ENCODE measurements around the gene TMEM121.
"Not testable (repeated sequence)": the region's sequence is repeated elsewhere in the genome, so short reads cannot be mapped to it uniquely, and the experiment has no call there.

TMEM121 gene

GRCh38 chr14:105528586-105529318, 2.4 kb downstream of the TMEM121 start:
- peak; percentile 66 for DNase-seq

DNA sequence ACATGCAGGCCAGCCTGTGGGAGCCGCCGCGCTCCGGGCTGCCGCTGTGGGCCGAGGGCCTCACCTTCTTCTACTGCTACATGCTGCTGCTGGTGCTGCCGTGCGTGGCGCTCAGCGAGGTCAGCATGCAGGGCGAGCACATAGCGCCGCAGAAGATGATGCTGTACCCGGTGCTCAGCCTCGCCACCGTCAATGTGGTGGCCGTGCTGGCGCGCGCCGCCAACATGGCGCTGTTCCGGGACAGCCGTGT, 2.9 kb downstream of the TMEM121 start:
- no peak for DNase-seq

DNA sequence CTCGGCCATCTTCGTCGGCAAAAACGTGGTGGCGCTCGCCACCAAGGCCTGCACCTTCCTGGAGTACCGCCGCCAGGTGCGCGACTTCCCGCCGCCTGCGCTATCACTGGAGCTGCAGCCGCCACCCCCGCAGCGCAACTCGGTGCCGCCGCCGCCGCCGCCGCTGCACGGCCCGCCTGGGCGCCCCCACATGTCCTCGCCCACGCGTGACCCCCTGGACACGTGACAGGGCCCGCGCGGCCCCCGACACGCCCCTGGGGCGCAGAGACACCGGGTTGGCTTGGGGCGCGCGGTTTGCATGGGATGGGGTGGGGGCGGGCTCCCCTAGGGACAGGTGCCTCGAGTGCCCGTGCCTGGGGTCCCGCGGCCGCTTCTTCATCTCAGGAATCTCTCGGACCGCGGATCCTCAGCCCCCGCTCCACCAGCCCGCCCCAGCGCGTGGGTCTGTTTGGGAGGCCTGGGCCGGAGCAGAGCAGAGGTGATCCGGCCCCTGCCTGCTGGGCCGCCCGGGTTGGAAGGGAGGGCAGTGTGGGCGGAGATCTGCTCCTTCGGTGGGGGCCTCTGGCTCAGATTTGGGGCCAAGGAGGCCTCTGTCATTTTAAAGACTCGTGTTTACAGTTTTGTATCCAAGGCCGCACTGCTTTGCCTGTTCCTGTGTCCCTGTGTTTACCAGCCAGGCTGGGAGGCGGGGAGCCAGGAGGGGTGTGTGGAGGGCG, 3.3 kb downstream of the TMEM121 start:
- peak; percentile 49 for DNase-seq

GRCh38 chr14:105530285-105531087, 4.1 kb downstream of the TMEM121 start:
- DNase-seq = no peak

DNA sequence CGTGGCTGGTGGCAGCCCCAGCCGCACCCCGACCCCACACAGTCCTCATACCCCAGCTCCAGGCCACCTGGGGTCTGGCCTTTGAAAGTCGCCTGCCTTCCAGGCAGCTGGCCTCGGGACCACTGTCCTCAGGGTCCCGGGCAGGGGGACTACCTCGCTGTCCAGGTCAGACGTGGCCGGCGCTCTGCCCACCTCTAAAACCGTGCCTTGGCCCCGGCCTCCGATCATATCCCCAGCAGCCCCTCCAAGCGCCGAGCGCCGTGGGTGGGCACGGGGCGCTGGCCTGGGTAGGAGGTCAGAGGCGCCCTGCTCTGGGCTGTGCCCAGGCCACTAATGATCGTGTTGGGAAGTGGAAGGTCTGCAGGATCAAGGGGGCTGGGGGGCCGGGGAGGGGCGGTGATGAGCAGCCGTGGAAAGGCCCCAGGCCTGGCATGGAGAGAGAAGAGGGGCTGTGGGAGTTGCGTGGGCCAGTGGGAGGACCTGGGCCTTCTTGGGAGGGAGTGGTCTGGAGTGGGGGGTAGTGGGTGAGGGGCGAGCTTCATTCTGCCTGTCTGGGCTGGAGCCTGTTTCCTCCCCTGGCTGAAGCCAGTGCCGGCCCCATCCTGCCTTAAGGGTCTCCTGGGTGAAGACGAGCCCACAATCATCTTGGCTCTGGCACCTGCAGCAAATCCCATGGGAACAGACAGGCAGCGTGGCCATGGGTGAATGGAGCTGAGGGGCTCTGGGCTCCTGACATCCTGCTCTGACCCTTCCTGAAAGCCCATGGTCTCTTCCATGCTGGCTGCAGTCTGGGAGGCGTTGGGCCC, 4.9 kb downstream of the TMEM121 start:
- no peak for DNase-seq

DNA sequence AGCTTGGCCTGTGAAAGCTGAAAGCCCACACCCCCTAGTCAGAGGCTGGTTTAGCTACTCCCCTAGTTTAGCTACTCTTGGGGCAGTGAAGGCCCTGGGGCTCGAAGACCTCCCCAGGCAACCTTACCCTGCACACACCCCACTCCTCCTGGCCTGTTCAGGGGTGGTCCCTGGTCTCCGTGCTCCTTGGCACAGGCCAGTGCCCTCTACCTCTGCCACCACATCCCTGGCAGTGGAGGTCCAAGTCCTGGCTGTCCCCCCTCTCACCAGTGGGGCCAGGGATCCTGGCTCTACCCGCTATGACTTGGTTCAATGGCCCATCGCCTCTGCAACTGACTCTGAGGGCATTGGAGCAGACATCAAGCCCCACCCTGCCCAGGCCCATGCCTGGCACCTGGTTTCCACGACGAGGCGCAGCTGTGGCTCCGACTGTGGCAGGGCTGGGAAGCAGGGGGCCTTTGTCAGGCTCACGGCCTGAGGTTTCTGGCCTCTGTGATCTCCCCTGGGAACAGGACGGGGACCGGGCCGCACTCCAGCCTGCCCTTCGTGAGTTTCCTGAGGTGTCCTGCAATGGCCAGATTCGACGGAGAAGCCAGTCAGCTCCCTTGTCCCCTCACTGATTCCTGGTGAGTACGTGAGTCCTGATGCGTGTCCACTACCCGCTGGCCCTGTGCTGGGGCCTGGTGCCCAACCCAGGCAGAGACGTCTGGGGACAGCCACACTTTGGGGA, 5.7 kb downstream of the TMEM121 start:
- no peak for DNase-seq

DNA sequence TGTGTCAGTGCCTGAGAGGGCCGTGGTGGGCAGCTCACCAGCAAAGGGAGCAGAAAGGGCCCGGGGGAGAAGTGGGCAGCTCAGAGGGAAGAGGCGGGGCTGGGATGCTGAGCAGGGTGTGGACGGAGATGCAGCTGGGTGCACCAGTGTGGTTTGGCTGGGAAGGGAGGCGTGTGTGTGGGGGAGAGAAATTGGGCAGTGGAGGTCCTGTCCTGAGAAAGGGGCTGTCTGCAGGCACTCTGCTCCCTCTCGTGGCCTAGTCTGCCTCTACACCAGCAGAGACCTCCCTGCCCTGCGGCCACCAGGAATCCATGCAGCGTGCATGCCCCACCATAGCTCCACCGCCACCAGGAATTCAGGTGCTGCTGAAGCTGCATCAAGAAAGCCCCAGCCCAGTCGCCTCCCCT, 6.4 kb downstream of the TMEM121 start:
- DNase-seq = no peak

DNA sequence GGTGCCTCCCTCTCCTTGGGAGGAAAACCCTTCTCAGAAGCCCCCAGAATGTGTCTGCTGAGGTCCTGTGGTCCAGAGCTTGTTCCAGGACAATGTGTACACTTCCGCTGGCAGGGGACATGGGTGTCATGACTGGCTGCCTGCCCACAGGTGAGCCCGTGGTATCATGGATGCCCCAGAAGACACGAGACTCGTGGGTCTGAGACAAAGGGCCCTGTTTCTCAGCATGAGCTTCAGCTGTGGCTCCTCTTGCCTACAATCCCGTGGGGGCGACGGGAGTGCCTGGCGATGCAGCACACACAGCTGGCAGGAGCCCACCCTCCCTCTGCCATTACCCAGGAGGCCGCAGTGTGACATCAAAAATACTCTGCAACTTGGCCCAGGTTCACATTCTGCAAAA, 7.0 kb downstream of the TMEM121 start:
- DNase-seq = no peak

- DNase-seq = no peak
Observed at GRCh38 chr14:105533811-105534498, 7.6 kb downstream of the TMEM121 start.

DNA sequence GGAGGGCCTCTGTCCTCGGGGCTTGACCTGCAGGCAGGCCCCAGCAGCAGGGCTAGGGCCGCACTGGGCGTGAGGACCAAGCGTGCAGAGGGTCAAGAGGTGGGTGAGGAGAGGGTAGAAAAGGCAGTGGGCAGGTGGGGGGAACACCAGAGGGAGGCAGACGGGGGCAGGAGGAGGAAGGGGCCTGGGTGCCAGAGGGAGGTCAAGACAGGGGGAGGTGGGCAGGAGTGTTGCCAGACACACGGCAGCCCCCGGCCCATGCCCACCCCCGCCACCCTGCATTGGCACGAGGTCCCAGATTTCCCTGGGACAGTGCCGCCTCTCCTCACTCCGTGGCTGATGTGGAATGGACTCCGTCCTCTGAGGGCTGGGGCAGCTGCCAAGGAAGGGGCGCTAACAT, 8.2 kb downstream of the TMEM121 start:
- no peak for DNase-seq

- DNase-seq = no peak
Observed at GRCh38 chr14:105536051-105536450, 9.7 kb downstream of the TMEM121 start.

DNA sequence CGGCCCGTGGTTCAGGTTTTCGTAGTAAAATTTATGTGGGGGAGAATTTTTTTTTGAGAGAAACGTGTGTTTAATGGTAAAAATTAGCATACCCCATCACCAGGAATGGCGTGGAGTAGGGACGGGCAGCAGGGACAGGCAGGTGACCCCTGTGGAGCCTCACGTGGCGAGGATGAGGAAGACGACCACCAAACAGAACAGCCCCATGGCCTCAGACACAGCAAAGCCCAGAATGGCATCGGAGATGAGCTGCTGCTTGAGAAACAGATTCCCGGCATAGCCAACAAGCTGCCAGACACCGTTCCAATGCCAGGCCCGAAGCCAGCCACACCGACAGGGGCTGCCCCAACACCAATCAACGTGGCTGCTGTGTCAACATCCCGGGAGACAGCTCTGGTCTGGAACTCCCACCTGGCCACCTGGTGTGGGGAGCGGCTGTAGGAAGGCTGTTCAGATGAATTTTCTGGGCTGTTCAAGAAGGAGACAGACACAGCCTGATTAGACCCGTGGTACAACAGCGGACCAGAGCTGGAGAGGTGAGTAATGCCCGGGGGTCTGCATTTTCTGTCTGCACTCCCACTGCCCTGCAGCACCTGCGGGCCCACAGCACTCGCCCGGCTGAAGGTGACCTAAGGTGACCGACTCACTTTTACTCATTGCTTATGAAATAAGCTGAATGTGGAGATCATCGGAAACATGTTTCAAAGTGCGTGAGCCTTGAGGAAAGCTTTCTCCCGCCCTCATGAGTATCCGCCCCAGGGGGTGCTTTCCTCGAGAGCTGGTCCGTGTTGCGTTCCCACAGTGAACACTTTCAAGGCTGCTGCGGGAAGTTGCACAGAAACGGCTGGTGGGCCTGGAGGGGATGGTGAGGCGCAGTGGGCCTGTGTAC, 10.6 kb downstream of the TMEM121 start:
- DNase-seq = no peak

GRCh38 chr14:105537580-105538474, 11.4 kb downstream of the TMEM121 start:
- peak; percentile 71 for DNase-seq

DNA sequence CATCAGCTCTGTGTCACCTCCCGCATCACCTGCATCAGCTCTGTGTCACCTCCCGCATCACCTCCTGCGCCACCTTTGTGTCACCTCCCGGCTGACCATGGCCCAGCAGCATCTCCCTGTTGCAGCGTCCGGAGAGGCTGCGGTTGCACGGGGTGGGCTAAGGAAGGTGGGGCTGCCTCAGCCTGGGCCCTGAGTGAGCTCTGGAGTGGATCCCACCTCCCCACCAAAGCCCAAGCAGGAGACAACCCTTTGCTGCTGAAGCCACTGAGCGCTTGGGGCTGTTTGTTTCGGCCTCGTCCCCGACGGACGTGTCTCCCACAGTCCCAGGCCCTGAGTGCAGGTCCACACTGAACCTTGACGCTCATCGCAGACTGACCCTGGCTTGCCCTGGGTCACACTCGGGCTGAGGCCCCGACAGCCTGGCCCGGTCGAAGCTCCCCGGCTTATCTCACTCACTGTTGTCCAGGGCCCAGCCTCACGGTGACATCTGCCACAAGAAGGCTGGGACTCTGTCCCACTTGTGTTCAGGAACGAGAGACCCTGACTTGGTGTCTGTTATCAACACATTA, 12.2 kb downstream of the TMEM121 start:
- DNase-seq = no peak

- no peak for DNase-seq
Observed at GRCh38 chr14:105540811-105541210, 14.4 kb downstream of the TMEM121 start.

DNA sequence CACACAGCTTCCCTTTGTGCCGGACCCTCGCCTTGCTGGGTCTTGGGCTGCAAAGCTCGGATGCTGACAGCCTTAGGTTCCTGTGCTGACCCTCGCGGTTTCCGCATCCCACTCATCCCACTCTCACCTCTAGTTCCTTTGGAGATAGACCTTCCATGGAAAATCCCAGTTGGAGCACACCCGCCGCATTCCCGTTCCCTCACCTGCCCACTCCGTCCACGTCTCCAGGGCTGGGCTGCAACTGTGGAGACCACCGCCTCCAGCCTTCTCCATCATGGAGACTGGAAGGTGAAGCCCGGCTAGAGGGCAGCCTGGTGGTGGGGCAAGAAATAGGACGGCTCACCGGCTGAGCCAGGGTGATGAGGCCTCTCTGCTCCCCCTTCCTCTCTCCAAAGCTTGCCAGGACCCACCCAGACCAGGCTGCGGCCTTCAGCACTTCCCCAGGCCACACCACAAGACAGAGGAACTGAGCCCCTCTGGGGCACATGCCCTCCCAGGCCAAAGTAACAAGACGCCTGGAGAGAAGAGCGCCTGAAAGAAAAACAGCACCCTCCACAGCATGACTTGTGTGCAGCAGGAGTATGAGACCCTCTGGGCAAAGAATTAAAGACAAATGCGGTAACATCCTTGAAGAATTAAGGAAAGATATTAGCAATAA, 15.0 kb downstream of the TMEM121 start:
- DNase-seq = no peak

DNA sequence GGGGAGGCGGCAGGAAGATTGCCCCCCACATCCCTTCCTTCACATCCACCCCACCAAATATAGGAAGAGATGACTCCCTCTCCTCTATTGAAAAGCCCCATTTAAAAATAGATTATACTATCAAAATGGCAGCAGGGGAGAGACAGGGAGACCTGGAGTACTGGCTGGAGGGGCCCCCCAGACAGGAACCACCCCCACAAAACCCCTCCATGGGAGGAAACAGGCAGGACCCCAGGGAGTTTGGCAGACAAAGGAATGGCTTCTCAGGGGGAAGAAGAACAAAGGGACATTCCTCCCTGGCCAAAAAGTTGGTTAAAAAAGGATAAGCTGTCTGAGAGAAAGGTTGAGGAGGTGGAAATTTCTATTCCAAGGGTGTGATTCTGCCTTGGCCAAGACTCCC, 19.3 kb downstream of the TMEM121 start:
- DNase-seq = not testable (repeated sequence)

DNA sequence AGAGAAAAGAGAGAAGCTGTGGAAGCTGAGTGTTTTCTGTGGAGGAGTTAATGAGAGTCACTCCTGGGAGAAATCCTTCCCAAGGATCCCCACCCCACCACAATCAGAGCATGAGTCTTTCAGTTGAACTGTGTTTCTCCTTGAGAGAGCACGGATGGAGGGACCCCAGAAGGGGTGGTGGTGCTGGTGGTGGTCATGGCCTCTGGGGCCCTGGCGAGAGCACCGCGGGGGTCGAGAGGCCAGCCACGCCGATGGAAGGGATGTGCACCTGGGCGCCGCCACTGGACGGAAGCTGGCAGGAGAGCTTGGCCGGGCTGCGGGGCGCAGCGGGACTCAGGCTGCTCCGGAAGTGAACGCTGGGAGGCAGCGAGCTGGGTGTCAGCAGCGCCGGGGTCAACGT, 20.0 kb downstream of the TMEM121 start:
- DNase-seq = not testable (repeated sequence)

DNA sequence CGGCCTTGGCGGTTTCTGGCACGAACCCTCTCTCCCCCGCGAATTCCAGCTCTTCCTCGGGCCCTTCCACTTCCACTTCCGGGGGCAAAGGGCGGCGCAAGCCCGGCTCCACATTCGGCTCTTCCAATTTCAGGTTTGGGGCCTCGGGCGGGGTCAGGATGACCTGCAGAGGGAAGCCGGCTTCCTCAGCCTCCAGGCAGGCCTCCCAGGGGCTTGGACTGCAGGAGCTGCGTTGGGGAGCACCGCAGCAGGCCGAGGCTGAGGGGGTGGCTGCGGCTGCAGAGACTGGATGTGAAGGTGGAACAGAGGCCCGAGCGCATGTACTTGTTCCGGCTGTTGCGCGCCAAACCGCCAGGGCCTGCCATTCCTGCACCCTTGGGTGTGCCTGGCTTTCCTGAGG, 20.7 kb downstream of the TMEM121 start:
- not testable (repeated sequence) for DNase-seq
